Measurements from ENCODE around the gene H1-8. TPM values are rescaled to one million over a fixed set of nuclear protein-coding genes. Genes with fewer than 3 reads are reported as not detected.

Gene H1-8
- total RNA-seq, 3 donors from 2014 or later: not detected

- peaks cover 4% of the 10 kb centered on the region for H3K4me1 ChIP-seq (ENCODE audit: low read depth)
- DNase-seq: no peak
- no peaks in the 10 kb centered on the region for H3K9me3 ChIP-seq
- no peak for ATAC-seq
- intact Hi-C loops (cut with DNase I, micrococcal nuclease): no loop called here
- no peak overlapping the region for H3K4me3 ChIP-seq
- TF ChIP-seq CTCF (IDR thresholded peaks at IDR 0.05): no peak
- no peaks in the 10 kb centered on the region for H3K36me3 ChIP-seq (ENCODE audit: low read depth)
These were observed 21.0 kb downstream of the H1-8 start for GRCh38 chr3:129563850-129564535.

- Histone ChIP-seq H3K4me1 (ENCODE audit: low read depth) (peaks cover 3% of the 10 kb centered on the region), H3K9me3 (no peaks in the 10 kb centered on the region), H3K4me3 (no peak overlapping the region), H3K36me3 (ENCODE audit: low read depth) (no peaks in the 10 kb centered on the region)
- intact Hi-C loops (cut with DNase I, micrococcal nuclease): no loop called here
- no peak for TF ChIP-seq CTCF (IDR thresholded peaks at IDR 0.05)
- ATAC-seq: no peak
- no peak for DNase-seq
These were observed 22.1 kb downstream of the H1-8 start for GRCh38 chr3:129564981-129565644.

GRCh38 chr3:129565902-129566301 is 22.9 kb downstream of the H1-8 start:
- TF ChIP-seq CTCF (IDR thresholded peaks at IDR 0.05): no peak
- no peak for ATAC-seq
- intact Hi-C loops (cut with DNase I, micrococcal nuclease): no loop called here

GRCh38 chr3:129567176-129567705 is 24.3 kb downstream of the H1-8 start:
- H3K9me3 ChIP-seq: no peaks in the 10 kb centered on the region
- intact Hi-C loops (cut with DNase I, micrococcal nuclease): no loop called here
- DNase-seq (peak in 1 of 3 donors; percentile 25), ATAC-seq (peak; percentile 44)
- H3K36me3 ChIP-seq (ENCODE audit: low read depth): no peaks in the 10 kb centered on the region
- peaks cover 3% of the 10 kb centered on the region for H3K4me1 ChIP-seq (ENCODE audit: low read depth)
- no peak overlapping the region for H3K4me3 ChIP-seq
- no peak for TF ChIP-seq CTCF (IDR thresholded peaks at IDR 0.05)

More at GRCh38 chr3:129565902-129566301, 22.9 kb downstream of the H1-8 start:
- Histone ChIP-seq H3K4me3 (no peak overlapping the region), H3K4me1 (ENCODE audit: low read depth) (peaks cover 3% of the 10 kb centered on the region), H3K36me3 (ENCODE audit: low read depth) (no peaks in the 10 kb centered on the region), H3K9me3 (no peaks in the 10 kb centered on the region)
- no peak for DNase-seq

- H3K36me3 ChIP-seq (ENCODE audit: low read depth): no peaks in the 10 kb centered on the region
- peaks cover 3% of the 10 kb centered on the region for H3K4me1 ChIP-seq (ENCODE audit: low read depth)
- H3K9me3 ChIP-seq: no peaks in the 10 kb centered on the region
- no peak for TF ChIP-seq CTCF (IDR thresholded peaks at IDR 0.05)
- ATAC-seq (no peak), DNase-seq (no peak)
- intact Hi-C loops (cut with DNase I, micrococcal nuclease): no loop called here
- no peak overlapping the region for H3K4me3 ChIP-seq
These were observed 25.0 kb downstream of the H1-8 start for GRCh38 chr3:129567939-129568338.
